SK-N-MC (cell line): ENCODE measurements around the gene KCNA5.

ENCODE experiments used
- EZH2 ChIP-seq: fragments of 200-600 bp; sonication (generic); IDR thresholded peaks from one replicate; pipeline ENCODE4 v1.6.1; 2017; ENCODE audit warnings: antibody characterized with exemption
- POLR2AphosphoS5 ChIP-seq: IDR thresholded peaks from 2 replicates; pipeline ENCODE4 v1.6.1; 2012; ENCODE audit warnings: mild to moderate bottlenecking, low read depth, low read length, borderline replicate concordance

- no peak for TF ChIP-seq EZH2
- TF ChIP-seq POLR2AphosphoS5: no peak
Observed at GRCh38 chr12:5026342-5026938, 17.2 kb upstream of the KCNA5 start.
